Fibroblast of lung (primary cell): ENCODE data around the gene TEAD2.

Source experiments
- CTCF ChIP-seq, 2 donors: IDR thresholded peaks in 1 of 2; conservative IDR thresholded peaks in 1 of 2; 1 replicate in 1 of 2; 2 replicates in 1 of 2; pipeline ENCODE4 v1.5.1; 2011 to 2012; ENCODE audit warnings: low read length in 2 of 2, control low read depth in 1 of 2, inconsistent platforms in 1 of 2, low read depth in 1 of 2, mild to moderate bottlenecking in 1 of 2
- EZH2 ChIP-seq: IDR thresholded peaks from 2 replicates; pipeline ENCODE4 v1.5.1; 2012; ENCODE audit warnings: low read length, control low read depth, mild to moderate bottlenecking; ENCODE audit errors: missing control alignments

GRCh38 chr19:49363268-49364082 lies 1.3 kb upstream of the TEAD2 start, which contains the start of gene DKKL1:
- TF ChIP-seq CTCF (conservative IDR thresholded peaks at IDR 0.05 in 1 of 2, IDR thresholded peaks at IDR 0.05 in 1 of 2; ENCODE audit: low read depth in 1 of 2, low read length in 2 of 2) (peak in 1 of 2 donors; percentile 11), EZH2 (no peak)
